Islet of Langerhans (tissue), 1 donor: Measurements from ENCODE around the gene XRCC1.
"Not testable (repeated sequence)": the region's sequence is repeated elsewhere in the genome, so short reads cannot be mapped to it uniquely, and the experiment has no call there.

Experiments
- FAIRE-seq: peaks from one replicate; lab custom pipeline; 2011; peaks lifted over from hg19 to GRCh38; lab: Jason Lieb, UNC

The XRCC1 gene

GRCh38 chr19:43545981-43546380 lies 29.3 kb downstream of the XRCC1 start:
- FAIRE-seq = no peak

GRCh38 chr19:43545276-43545675 lies 30.1 kb downstream of the XRCC1 start:
- FAIRE-seq = no peak

- no peak for FAIRE-seq
Measured at GRCh38 chr19:43544077-43544476, 31.2 kb downstream of the XRCC1 start.

- no peak for FAIRE-seq
Measured at GRCh38 chr19:43541920-43542650, 33.2 kb downstream of the XRCC1 start.

GRCh38 chr19:43540381-43540780 lies 34.9 kb downstream of the XRCC1 start:
- FAIRE-seq = no peak

GRCh38 chr19:43538922-43539321 lies 36.4 kb downstream of the XRCC1 start:
- no peak for FAIRE-seq

GRCh38 chr19:43534816-43535761 lies 40.2 kb downstream of the XRCC1 start:
- FAIRE-seq = no peak

- no peak for FAIRE-seq
Measured at GRCh38 chr19:43534305-43534815, 41.0 kb downstream of the XRCC1 start.

GRCh38 chr19:43533546-43534304 lies 41.6 kb downstream of the XRCC1 start:
- no peak for FAIRE-seq

- FAIRE-seq = no peak
Measured at GRCh38 chr19:43532962-43533545, 42.3 kb downstream of the XRCC1 start, which contains the start of gene ZNF575. ZNF575 (plus strand) TSS chr19:43533188; CDS start chr19:43534423, 1,235 bp downstream.

- FAIRE-seq = no peak
Measured at GRCh38 chr19:43532571-43532961, 42.8 kb downstream of the XRCC1 start.

GRCh38 chr19:43527860-43528622 lies 47.3 kb downstream of the XRCC1 start:
- no peak for FAIRE-seq

GRCh38 chr19:43526884-43527859 lies 48.2 kb downstream of the XRCC1 start, which contains the start of gene ETHE1:
ETHE1 (minus strand) TSS chr19:43527201; CDS start chr19:43527177, 24 bp downstream.
- FAIRE-seq = no peak

GRCh38 chr19:43525836-43526771 lies 49.2 kb downstream of the XRCC1 start:
- no peak for FAIRE-seq

GRCh38 chr19:43524922-43525835 lies 50.1 kb downstream of the XRCC1 start:
- FAIRE-seq = no peak

- FAIRE-seq = not testable (repeated sequence)
Measured at GRCh38 chr19:43523696-43524095, 51.6 kb downstream of the XRCC1 start.

- no peak for FAIRE-seq
Measured at GRCh38 chr19:43522929-43523328, 52.4 kb downstream of the XRCC1 start.
